Measurements from ENCODE around the gene MAMLD1.

GRCh38 chrX:150551963-150552362 lies 188.8 kb downstream of the MAMLD1 start:
- no peak for TF ChIP-seq CTCF (IDR thresholded peaks at IDR 0.05)
- no peak for TF ChIP-seq POLR2A (IDR thresholded peaks at IDR 0.05)
